Mammary epithelial cell (primary cell): ENCODE data around the gene PRRC2C.

Experiments
- EZH2 ChIP-seq: IDR thresholded peaks from 2 replicates; pipeline ENCODE4 v1.6.1; 2012; ENCODE audit warnings: low read length, inconsistent platforms, borderline replicate concordance
- TF ChIP-seq, protein P1 (sequence below), 2 donors: IDR thresholded peaks in 1 of 2; conservative IDR thresholded peaks in 1 of 2; 2 replicates each; pipeline ENCODE4 v1.5.1; 2011 to 2012; ENCODE audit warnings: inconsistent platforms in 2 of 2, low read length in 2 of 2, mild to moderate bottlenecking in 2 of 2, control low read depth in 1 of 2, low read depth in 1 of 2; ENCODE audit not compliant: insufficient read depth in 1 of 2; ENCODE audit errors: extremely low read depth in 1 of 2

- TF ChIP-seq, protein P1, sequence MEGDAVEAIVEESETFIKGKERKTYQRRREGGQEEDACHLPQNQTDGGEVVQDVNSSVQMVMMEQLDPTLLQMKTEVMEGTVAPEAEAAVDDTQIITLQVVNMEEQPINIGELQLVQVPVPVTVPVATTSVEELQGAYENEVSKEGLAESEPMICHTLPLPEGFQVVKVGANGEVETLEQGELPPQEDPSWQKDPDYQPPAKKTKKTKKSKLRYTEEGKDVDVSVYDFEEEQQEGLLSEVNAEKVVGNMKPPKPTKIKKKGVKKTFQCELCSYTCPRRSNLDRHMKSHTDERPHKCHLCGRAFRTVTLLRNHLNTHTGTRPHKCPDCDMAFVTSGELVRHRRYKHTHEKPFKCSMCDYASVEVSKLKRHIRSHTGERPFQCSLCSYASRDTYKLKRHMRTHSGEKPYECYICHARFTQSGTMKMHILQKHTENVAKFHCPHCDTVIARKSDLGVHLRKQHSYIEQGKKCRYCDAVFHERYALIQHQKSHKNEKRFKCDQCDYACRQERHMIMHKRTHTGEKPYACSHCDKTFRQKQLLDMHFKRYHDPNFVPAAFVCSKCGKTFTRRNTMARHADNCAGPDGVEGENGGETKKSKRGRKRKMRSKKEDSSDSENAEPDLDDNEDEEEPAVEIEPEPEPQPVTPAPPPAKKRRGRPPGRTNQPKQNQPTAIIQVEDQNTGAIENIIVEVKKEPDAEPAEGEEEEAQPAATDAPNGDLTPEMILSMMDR (conservative IDR thresholded peaks at IDR 0.05 in 1 of 2, IDR thresholded peaks at IDR 0.05 in 1 of 2; ENCODE audit: extremely low read depth in 1 of 2, insufficient read depth in 1 of 2, low read depth in 1 of 2, low read length in 2 of 2), result no peak
- TF ChIP-seq EZH2, result no peak
Measured at GRCh38 chr1:171581226-171581625, 95.9 kb downstream of the PRRC2C start.
